Fibroblast of villous mesenchyme (primary cell): ENCODE results near the gene NRG3. TPM values are rescaled to one million over a fixed set of nuclear protein-coding genes. Genes with fewer than 3 reads are reported as not detected.

Experiments used
- DNase-seq: peaks from one replicate; pipeline ENCODE4 v3.0.0-alpha.2; 2010; ENCODE audit warnings: low read depth
- H3K4me3 ChIP-seq: 2 replicates; pipeline ENCODE4 v1.5.1; 2011; ENCODE audit warnings: low read depth, mild to moderate bottlenecking, low read length
- CTCF ChIP-seq: IDR thresholded peaks from 2 replicates; pipeline ENCODE4 v1.5.1; 2012; ENCODE audit warnings: low read depth, mild to moderate bottlenecking, low read length; ENCODE audit not compliant: insufficient read depth
- total RNA-seq: library from RNA; depleted of rRNA; stranded (reverse); fragments of >200 nt; gene quantifications from 2 replicates; pipeline ENCODE4 v1.2.3, GENCODE V29; 2012

Gene NRG3
- total RNA-seq, 1 donor: not detected

- no peak for DNase-seq
- no peak for TF ChIP-seq CTCF
- no peak overlapping the region for H3K4me3 ChIP-seq
These were observed 1014.7 kb downstream of the NRG3 start for GRCh38 chr10:82889728-82890127.

- DNase-seq: no peak
- no peak for TF ChIP-seq CTCF
These were observed 1015.6 kb downstream of the NRG3 start for GRCh38 chr10:82890573-82890972.

GRCh38 chr10:82908096-82908495, 1033.1 kb downstream of the NRG3 start:
- no peak for TF ChIP-seq CTCF
- no peak overlapping the region for H3K4me3 ChIP-seq
- DNase-seq: no peak

More at GRCh38 chr10:82890573-82890972, 1015.6 kb downstream of the NRG3 start:
- H3K4me3 ChIP-seq: no peak overlapping the region

GRCh38 chr10:82908751-82909150, 1033.8 kb downstream of the NRG3 start:
- H3K4me3 ChIP-seq: no peak overlapping the region
- no peak for DNase-seq
- no peak for TF ChIP-seq CTCF

GRCh38 chr10:82910301-82910700, 1035.3 kb downstream of the NRG3 start:
- H3K4me3 ChIP-seq: no peak overlapping the region
- no peak for TF ChIP-seq CTCF
- no peak for DNase-seq

- DNase-seq: no peak
- no peak overlapping the region for H3K4me3 ChIP-seq
- TF ChIP-seq CTCF: no peak
These were observed 1039.7 kb downstream of the NRG3 start for GRCh38 chr10:82914655-82915136.

DNA sequence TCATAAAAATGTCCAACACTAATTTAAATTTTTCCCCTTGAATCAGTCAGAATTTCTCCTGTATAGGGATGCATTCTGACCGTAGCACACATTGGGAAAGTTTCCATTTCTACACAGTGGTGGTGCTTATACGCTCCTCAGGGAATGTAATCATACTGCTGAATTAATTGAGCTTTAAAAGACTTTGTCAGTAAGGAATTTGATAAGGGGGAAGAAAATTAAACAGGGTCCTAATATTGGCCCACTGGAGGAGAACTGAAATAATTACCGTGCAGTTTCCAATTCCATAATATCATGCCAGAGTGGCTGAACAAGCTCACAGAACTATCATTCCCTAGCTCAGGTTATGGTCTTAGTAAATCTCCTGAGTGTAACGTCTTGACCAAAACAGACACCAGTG, 1041.9 kb downstream of the NRG3 start:
- no peak for TF ChIP-seq CTCF
- no peak for DNase-seq

More for the DNA sequence above, 1041.9 kb downstream of the NRG3 start:
- no peak overlapping the region for H3K4me3 ChIP-seq
